ENCODE results near the gene TGFB2.

TGFB2 gene

DNA sequence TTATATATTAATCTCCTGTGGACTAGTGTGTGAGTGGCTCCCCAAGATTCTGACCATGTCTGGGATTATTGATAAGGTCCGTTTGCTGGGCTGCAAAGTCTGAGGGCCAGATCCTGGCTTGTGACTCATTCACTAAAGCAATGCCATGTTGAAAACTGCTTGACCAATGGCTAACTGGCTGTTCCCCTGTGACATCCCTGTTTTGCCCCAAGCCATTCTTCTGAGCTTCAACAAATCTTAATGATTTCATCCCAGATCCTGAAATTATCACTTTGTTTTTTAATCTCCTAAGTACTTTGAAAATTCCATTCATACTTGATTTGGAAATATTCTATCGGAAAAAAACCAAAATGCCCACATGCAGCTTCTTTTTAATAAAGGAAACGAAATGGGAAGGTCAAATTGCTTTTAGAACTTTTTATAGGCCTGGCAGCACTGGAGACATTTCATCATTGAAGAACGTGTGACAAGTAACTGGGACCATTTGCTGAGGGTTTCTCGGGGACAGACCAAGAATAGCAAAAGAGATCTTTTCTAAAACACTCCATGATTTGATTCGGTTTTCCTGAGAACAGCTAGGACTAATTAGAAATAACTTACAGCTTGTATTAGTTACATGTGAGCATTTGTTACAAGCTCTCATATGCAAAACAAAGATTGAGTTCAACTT is 121.3 kb downstream of the TGFB2 start:
- DNase-seq, result no peak

DNA sequence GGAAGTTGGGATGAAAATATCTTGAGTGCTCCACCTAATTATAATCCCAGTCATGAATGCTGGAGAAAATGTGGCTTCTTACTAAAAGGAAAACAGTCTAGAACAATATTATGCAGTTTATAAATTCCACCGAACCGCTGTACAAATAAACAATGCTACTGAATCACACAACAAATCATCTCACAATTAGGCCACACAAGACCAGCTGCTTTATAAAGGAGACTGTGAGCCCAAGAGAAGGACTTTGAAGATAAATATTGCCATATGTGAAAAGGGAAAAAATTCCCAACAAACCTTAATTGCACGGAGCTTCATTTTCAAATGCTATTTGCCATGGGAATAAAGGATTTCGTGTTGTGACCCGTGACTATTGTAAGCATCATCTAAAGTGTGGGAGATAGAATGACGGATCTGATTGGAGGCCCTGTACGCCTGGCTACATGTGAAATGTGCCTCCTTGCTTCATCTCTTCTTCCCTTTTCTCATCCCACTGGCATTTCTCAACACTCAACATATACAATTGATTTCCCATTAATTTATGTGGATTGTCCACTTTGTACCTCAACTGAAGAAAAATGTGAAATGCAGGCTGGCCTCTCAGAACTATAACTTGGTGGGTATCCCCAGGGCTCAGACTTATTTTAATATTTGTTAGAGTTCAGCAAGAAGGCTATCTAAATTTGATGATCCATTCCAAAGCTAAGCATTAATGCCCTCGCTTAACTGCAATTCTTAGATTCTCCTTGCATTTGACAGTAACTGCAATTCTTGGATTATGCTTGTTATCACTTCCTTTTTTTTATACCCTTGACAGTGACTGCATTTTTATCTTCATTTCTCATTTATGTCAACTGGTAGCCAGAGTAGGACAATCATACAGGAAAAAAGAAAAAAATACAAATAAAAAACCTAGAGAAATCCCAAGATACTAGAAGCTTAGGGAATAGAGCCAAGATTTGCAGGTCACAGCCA is 122.3 kb downstream of the TGFB2 start:
- no peak for DNase-seq

DNA sequence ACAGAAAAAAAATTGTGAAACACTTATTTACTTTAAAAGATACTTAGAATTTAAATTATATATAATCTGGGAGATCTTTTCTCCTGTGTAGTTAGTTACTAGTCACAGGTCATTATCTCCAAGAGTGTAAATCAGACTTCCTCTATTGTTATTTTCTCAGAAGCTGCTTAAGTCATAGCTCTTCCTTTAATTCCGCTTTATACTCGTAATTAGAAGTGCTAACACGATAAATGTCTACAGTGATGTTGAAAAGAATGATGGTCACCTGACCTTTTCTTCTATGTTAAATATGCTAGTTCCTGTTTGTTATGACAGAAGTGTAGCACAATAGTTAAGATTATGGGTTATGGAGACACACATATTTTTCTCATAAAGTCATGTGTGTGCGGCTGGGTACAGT is 123.6 kb downstream of the TGFB2 start:
- no peak for DNase-seq

DNA sequence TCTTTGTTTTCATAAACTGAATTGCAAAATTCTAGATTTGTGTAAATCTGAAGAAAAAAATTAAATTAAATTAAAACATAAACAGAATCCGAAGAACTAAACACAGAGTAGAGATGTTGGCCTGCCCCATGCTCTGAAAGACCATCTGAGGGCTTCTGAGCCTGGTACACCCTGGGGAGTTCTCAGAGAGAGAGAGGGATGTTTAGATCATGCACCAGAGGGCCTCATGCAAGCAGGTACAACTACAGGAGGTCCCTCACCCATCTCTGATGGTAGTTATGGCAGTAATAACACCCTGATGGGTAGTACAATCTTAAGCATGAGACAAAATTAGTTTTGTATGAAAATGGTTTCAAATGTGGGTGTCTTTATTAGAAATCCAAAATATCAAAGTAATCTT is 127.7 kb downstream of the TGFB2 start:
- no peak for DNase-seq

DNA sequence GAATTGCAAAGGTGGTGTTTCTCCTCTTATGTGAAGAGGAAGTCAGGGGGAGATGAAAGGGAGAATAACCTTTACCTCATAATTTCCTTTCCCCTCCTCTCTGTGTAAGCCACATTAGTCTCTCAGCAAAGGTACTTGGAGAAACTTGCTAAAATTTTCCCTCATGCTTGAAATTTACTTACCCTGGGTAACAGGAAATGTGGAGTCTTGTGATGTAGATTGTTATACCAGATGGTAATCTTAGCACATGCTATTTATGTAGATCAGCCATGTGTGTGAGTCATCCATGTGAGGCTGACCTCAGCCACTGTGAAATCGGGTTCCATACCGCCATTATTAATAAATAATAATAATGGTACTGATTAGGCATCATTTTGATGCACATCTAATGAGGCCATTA is 128.4 kb downstream of the TGFB2 start:
- DNase-seq, result no peak

DNA sequence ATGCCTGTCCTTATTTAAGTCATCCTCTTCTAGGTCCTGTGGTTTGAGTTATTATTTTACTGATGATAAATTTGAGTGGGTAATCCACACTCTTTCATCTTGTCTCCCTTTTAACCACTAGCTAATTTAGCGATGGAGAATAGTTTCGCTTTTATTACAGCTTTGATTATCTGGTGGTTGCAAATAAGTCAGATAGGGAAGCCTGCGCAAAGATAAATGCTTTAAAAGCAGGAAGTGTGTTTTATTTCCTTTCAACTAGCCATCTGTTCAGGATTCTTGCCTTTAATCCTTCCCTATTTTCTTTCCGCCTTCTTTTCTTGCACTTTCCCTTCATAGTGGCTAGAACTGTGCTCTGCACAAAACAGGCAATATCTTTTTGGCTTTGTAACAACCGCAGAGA is 129.0 kb downstream of the TGFB2 start:
- no peak for DNase-seq

DNA sequence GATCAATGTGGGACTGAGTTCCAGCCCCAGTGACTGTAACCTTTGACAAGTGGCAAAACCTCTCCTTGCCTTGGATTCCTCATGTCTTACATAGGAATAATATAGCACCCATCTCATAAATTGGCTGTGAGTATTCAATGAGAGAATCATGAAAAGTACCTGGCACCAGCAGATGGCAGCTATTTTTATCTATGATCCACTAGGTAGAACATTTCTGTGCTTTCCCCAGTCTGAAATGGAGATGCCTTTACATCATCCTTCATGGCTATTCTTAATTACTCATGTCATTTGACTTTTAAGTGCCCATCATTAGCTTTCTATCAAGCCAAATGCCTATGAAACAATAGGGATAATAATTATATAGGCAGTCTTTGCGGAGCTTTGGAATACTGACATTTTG is 130.1 kb downstream of the TGFB2 start:
- no peak for DNase-seq

DNA sequence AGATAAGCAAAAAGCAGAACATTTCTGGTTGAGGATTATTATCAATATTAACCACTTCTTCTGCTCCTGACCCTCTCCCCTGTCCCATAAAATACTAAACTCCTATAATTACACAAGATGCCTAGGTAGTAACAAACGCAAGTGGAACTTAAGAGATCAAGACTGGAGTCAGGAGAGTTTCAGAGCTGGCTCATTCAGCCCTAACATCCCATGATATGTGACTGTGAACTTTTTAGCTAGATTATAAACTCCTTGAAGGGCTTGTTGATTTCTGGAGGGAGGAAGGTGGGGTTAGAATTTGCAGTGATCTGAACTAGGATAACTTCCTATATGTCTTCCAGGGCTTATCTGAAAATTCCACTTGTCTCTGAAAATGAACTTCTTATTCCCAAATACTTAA is 130.6 kb downstream of the TGFB2 start:
- no peak for DNase-seq

DNA sequence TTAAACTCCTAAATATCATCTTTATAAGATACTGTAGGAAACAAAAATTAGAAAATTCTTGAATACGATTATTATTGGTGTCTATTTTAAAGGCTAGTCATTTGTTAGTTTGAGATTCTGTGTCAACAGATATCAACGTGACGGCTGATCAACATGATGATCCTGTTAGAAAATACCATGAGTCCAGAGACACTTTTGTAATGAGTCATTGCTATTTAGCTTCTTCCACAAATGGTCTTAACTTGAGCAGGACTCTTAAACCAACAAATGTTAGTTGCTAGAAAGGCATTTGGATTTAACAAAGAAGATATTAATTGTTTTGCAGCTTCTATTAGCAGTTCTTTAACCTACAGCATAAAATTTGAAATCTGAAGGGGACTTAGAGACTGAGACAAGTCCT is 131.2 kb downstream of the TGFB2 start:
- DNase-seq, result no peak

DNA sequence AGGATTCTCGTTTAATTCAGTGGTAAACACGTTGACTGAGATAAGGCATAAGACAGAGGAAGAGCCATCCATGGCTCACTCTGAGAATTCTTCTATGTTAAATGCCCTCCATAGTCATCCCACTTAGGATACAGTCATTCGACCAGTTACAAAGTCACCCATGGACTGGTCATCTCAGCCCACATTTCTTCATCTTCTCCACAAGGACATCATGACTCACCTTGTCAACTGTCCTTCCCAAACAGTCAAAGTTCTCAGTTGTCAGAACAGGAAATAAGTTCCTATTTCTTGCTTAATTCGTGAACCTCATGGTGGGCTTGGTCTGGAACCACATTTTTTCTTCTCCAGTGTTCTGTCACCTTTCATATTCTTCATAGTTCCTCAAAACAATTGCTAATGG is 133.2 kb downstream of the TGFB2 start:
- DNase-seq, result no peak

DNA sequence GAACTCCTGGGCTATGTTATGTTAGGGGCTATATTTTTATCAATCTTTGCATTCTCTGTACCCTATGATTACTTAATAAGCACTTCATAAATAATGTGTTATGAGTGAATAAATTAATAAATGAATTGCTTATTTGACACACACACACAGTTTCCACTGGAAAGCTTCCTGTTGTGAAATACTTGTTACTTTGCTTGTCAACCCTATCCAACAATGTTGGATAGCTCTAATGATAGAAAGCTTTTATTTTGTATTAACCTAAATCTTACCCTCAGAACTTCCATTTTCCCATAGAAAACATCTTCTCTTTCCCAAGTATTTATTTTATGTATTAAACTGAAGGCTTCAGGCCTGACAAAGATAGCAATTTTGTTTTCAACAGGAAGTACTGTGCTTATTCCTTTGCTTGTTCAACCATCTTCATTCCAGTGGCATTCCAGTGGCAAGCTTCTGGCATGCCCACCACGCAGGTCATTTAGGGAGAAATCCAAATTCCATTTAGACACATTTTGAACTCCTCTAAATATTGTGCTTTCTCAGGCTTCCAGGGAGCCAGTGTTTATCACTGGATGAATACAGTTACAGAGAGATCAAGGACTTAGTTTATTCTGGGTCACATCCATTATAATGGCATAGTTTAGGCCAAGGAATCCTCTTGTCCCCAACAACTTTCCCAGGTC is 134.4 kb downstream of the TGFB2 start:
- DNase-seq, result no peak

DNA sequence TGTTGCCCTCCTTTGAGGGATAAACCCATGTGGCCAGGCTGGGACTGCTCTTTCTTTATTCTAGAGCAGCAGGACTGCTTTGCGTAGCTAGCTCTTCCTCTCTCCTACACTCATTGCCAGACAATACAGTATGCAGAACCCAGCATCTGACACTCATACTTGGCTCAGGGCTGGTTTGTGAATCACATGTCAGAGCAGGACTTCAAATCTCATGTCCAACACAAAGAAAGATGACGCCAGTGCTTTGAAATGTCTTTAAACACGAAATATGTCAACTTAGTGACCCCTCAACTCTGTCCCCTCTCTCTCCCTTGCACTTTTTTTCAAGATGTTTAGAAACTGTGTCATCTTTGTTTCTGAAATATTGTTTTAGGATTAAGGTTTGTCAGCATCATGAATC is 135.0 kb downstream of the TGFB2 start:
- no peak for DNase-seq

DNA sequence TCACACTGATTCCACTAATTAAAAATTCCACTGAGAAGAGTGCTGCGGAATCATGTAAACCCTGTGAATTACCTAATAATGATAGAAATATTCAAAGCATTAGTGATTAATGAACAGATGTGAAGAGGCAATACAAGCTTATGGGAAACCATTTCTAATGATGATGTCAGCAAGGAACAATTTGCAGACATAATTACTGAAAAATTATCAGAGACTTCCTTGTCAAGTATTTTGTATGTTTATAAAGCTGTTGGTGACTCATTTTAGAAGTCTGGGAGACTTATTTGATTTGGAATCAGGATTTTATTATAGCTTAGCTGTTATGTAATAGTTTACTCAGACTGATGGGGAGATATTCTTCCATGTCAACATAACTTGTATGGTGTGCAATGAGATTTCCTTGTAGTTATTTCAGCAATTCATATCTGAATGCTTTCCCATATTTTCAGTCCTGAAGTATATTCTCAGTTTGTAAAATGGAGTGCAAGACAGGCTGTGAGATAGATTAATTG is 135.5 kb downstream of the TGFB2 start:
- no peak for DNase-seq

DNA sequence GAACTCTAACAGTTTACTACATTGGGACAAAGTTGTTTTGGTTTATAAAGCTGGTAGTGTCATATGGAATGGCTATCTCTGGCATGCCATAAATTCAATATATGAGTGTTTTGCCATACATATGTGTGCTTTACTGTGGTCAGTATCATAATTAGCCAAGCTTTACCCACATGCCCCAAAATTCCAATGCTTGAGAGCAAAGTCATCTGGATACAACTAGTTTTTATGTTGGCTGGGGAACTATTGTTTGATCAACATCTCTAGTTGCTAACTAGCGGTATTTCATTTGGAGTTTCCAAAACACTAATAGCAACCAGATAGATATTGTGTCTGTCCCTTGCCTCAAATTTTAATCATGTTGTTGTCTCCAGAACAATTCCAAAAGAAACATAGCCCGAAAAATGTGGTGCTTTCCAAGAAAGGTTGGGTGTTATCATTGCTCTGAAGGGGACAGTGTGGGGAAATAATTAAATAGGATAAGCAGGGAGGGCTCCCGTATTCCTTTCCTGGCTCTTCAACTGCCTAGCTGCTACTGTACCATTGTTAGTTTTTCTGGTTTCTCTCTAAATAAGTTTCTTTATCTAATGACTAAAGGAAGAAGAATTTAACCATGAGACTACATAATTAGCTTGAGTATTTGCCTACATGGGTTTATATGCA is 136.1 kb downstream of the TGFB2 start:
- DNase-seq, result no peak

DNA sequence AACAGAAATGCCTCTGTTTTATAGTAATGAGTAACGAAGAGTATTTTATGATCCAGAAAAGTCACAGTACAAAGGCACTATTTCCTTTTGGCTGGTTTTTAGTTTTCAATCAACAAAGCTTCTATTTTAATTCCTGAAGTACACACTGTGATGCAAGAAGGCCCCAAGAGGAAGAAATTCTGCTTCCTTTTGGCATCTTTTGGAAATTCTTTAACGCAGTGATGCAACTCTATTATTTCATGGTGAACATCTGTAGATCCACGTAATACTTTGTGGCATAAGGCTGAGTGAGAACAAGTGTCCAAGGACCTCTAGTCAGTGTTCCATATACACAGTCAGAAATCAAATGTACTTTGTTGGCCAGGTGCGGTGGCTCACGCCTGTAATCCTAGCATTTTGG is 137.5 kb downstream of the TGFB2 start:
- DNase-seq, result no peak

DNA sequence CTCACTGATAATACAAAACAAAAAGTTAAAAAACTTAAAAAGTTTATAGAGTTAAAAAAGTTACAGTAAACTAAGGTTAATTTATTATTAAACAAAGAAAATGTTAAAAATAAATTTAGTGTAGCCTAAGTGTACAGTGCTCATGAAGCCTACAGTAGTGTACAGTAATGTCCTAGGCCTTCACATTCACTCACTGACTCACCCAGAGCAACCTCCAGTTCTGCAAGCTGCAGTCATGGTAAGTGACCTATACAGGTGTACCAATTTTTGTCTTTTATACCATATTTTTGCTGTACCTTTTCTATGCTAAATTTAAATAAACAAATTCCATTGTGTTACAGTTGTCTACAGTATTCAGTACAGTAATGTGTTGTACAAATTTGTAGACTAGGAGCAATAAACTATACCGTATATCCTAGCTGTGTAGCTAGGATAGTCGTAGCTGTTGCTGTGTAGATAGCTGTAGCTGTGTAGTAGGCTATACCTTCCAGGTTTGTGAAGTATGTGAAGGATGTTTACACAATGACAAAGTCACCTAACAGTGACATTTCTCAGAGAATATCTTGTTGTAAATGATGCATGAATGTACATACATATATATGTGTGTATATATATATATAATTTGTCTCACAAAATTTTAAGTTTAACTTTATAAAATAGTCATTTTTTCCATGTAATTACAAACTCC is 140.2 kb downstream of the TGFB2 start:
- no peak for DNase-seq

DNA sequence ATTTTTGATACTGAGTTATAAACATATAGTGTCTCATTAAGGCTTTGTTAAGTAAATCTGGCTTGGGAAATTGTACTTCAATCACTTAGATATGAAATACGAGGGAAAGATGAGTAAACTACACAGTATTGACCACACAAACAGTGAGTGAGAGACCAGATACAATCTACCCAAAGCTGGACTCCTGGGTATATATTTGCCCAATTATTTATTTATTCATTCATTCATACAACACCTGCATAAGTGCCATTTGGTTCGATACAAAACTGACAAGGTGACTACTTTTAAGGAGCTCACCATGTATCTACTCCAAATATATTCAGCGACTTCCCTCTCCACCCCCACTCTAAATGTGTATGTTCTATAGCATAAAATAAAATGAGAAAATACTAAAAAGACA is 143.4 kb downstream of the TGFB2 start:
- DNase-seq, result no peak

DNA sequence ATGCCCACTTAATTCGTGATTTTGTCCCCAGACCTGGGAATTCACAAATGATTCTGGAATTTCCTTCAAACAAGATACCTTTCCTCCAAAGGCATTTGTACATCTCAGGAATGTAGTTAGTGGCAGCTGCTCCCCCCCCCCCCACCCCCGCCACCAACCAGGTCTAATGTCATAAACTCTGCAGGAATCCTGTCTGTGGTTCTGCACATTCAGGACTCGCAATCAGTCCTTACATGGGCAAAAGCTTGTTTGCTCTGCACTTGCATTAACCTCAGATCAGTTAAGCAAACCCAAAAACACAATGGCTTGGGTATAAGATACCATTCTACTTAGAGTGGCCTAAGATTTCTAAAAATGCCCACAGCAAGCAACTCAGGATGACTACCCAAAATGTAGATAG is 143.8 kb downstream of the TGFB2 start:
- DNase-seq, result no peak

DNA sequence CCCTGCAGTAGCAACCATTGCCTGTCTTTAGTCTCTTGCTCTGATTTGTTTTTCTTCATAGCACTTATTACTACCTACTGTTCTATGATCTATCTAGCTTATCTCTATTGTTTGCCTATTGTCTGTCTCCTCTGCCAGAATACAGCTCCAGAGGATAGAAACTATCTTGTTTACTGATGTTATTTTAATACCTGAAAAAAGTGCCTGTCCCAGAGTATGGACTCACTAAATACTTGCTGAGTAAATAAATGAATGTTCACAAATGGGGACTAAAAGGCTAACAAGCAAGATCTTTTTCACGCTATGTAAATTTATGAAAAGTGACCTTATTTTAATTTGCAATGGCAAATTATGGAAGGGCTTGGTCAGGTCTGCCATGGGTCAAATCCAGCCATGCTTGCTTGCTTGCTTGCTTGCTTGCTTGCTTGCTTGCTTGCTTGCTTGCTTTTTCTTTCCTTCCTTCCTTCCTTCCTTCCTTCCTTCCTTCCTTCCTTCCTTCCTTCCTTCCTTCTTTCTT is 145.3 kb downstream of the TGFB2 start:
- no peak for DNase-seq

DNA sequence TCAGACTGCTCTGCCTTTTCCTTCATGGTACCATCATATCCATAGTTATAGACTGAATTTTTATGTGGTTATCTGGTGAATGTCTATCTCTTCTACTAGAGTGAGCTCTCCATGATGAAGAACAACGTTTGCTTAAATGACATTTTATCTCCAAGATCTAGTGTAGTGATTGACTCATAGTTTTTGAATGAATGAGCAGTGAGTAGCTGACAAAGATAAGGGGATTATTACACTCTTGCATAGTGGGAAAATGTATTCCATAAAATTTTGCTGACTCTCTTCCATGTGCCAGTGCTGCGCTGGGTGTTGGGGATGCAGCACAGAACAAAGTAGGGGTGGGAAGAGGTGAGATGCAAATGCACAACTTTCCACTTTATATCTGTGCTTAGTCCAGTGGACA is 147.7 kb downstream of the TGFB2 start:
- DNase-seq, result no peak

DNA sequence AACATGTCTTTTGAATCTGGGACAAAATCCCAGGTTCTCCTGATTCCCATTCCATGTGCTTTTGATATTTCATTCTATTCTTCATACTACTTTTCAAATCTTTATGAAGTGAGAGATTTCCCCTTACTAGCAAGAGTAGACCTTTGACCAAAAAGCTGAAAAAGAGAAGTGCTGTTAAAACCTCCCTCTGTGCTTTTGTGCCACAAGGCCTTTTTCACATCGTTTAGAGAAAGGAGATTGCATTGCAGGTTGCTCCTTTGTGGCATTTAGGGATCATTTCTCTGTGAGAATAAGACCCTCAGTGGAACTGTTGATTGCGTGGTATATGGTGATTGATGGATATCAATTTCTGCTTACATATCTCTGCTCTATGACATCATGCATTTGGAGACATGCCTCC is 148.8 kb downstream of the TGFB2 start:
- DNase-seq, result no peak
